Stimulated activated CD4-positive, alpha-beta T cell treated with anti-CD3 and anti-CD28 coated beads, TNF-alpha, amount 100 ng/mL, for 1 hour (primary cell): ENCODE measurements around the gene ACP2.

Experiments
- DNase-seq, 3 donors: peaks; one replicate each; pipeline ENCODE4 v3.0.0-alpha.2; 2020; ENCODE audit warnings: low read depth in 3 of 3, low spot score in 1 of 3

The ACP2 gene, protein sequence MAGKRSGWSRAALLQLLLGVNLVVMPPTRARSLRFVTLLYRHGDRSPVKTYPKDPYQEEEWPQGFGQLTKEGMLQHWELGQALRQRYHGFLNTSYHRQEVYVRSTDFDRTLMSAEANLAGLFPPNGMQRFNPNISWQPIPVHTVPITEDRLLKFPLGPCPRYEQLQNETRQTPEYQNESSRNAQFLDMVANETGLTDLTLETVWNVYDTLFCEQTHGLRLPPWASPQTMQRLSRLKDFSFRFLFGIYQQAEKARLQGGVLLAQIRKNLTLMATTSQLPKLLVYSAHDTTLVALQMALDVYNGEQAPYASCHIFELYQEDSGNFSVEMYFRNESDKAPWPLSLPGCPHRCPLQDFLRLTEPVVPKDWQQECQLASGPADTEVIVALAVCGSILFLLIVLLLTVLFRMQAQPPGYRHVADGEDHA

DNA sequence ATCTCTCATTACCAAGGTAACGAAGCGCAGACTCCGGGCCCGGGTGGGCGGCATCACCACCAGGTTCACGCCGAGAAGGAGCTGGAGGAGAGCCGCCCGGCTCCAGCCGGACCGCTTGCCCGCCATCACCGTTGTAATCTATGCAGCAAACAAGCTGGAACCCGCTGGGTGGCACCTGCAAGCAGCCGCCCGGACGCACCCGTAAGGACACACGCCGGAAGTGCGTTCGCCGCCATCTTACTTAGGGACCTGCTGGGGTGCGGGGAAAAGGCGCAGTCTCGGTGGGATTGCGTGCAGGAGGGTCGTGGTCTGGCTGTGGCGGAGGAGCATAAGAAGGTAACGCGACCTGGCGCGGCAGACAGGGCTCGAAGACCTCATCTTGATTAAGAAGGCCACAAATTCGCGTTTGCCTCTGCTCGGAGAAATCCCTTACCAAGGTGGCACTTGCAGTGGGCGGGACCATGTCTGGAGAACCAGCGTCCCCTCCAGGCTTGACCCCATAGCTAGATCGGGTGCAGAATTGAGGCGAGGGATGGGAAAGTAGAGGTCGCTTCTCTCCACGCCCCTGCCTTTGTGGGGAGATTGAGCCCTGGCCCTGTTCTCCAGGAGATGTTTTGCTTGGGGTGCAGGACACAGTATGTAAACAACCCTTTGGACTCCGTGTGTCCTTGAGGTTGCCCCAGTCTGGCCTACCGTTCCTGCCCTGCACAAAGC is at the start of gene ACP2:
Gene ACP2 (minus strand): TSS at position 151 of the 714 bp plus-strand sequence. CDS start 25 bp downstream, at position 126.
- peak; percentile 71 to 75 (median 74) for DNase-seq

- no peak for DNase-seq
Measured at GRCh38 chr11:47296045-47296444, 47.4 kb upstream of the ACP2 start.

DNA sequence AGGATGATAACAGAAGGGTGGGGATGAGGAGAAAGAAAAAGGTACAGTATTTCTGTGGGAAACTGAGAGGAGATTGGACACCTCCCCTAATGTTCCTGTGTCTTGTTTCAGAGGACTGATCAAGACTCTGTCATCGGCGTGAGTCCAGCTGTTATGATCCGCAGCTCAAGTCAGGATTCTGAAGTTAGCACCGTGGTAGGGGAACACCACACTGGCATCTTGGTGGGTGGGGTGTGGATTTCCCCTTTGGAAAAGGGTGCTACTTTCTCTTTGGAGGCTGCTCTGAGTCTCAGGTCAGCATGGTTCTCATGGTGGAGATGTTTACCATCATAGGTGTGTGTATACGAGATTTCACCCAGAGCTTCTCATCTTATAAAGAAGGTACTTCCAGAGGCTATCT is 46.8 kb upstream of the ACP2 start:
- DNase-seq, result no peak

- DNase-seq, result no peak
Measured at GRCh38 chr11:47289856-47290255, 41.2 kb upstream of the ACP2 start.

DNA sequence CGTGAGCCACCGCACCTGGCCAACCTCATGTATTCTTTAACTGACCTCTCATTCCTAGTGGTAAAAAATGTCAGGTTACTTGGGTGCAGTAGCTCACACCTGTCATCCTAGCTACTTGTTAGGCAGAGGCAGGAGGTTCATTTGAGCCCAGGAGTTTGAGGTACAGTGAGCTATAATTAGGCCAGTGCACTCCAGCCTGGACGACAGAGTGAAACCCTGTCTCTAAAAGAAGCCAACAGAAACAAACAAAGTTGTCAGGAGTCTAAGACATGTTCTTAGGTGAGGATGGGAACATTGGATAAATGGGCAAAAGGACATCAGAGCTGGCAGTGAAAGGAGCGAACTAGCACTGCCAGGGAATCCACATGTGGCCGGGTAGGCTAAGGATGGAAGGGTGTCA is 39.5 kb upstream of the ACP2 start:
- no peak for DNase-seq

GRCh38 chr11:47285969-47286770 is 37.6 kb upstream of the ACP2 start:
- DNase-seq, result no peak

- no peak for DNase-seq
Measured at GRCh38 chr11:47284151-47284550, 35.5 kb upstream of the ACP2 start.

- DNase-seq, result no peak
Measured at GRCh38 chr11:47282462-47282861, 33.8 kb upstream of the ACP2 start.

DNA sequence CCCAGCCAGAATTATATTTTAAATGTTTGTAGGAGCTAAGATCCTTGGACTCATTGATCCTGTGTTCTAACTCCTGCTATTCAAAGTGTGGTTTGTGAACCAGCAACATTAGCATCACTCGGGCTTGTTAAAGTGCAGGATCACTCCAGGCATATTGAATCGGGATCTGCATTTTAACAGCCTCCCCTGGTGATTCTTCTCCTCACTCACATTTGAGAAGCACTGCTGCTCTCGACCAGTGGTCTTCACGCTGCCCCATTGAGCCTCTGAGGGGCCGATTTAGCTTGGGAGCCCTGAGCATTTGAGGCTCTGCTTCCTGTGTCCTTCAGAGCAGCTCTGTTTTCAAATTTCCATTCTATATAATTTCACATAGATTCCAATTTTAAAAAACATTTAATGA is 32.2 kb upstream of the ACP2 start:
- no peak for DNase-seq

DNA sequence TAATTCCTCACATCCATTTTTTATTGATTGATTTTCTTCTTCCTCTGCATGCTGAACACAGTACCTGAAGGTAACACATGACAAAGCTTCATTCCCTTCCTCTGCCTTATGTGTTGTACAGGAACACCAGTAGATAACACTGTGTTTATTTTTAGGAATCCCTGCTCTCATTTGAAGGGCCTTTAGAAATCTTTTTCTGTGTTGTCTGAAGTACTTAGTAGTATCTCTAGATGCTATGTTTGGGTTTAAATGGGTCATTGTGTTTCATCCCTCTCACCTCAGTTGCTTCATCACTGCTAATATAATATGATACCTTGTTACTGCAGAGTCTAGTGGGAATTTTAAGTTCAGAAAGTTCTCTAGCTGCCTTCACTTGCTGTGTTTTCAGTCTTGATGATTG is 31.5 kb upstream of the ACP2 start:
- DNase-seq, result no peak

GRCh38 chr11:47278769-47279168 is 30.2 kb upstream of the ACP2 start:
- no peak for DNase-seq

- no peak for DNase-seq
Measured at GRCh38 chr11:47278058-47278457, 29.4 kb upstream of the ACP2 start.

GRCh38 chr11:47276923-47277322 is 28.3 kb upstream of the ACP2 start:
- no peak for DNase-seq

GRCh38 chr11:47274495-47275235 is 26.1 kb upstream of the ACP2 start:
- DNase-seq, result no peak

- no peak for DNase-seq
Measured at GRCh38 chr11:47272706-47273105, 24.1 kb upstream of the ACP2 start.

- no peak for DNase-seq
Measured at GRCh38 chr11:47271961-47272661, 23.5 kb upstream of the ACP2 start.

- DNase-seq, result no peak
Measured at GRCh38 chr11:47271328-47271727, 22.7 kb upstream of the ACP2 start.

- no peak for DNase-seq
Measured at GRCh38 chr11:47270331-47271271, 22.0 kb upstream of the ACP2 start.

GRCh38 chr11:47269829-47270305 is 21.3 kb upstream of the ACP2 start, which contains the start of gene MADD:
TSS of gene MADD (plus strand) at chr11:47270133.
- peak; percentile 85 to 88 (median 87) for DNase-seq
